K562 (cell line): Measurements from ENCODE around the gene KDELR3. TPM values are rescaled to one million over a fixed set of nuclear protein-coding genes. Genes with fewer than 3 reads are reported as not detected.

Experiments
- ATAC-seq: fragments of 200-7000 bp; cut with Tn5 transposase; 3 replicates; pipeline ENCODE4 v1.9.1; 2020; ENCODE audit warnings: moderate library complexity
- BruUV-seq: library from RNA; stranded (reverse); fragments of 400-500 nt; replicated peaks from 2 replicates; lab custom pipeline; 2021; lab: Mats Ljungman, UMichigan
- CTCF ChIA-PET: fragments of 300-600 bp; formaldehyde crosslinking; extraction: SDS; loops from one replicate; lab custom pipeline; 2021; ENCODE audit warnings: low intra/inter-chr PET ratio; lab: Yijun Ruan, JAX
- POLR2A ChIA-PET: fragments of 300-600, 350-650 bp; sonication (Branson Sonifier 250); formaldehyde crosslinking; extraction: SDS; loops from one replicate; lab custom pipeline; 2021; ENCODE audit warnings: antibody characterized with exemption, inconsistent platforms; lab: Yijun Ruan, JAX
- DNase-seq, 4 experiments: peaks; one replicate each; pipeline versions ENCODE4 v3.0.0 to v3.0.0-alpha.2; 2011 to 2018; ENCODE audit warnings: low spot score in 3 of 4, mixed read lengths in 3 of 4; ENCODE audit errors: extremely low read depth in 1 of 4
- FAIRE-seq: peaks from 2 replicates; lab custom pipeline; 2011; peaks lifted over from hg19 to GRCh38; lab: Jason Lieb, UNC
- H2AFZ ChIP-seq: 2 replicates; pipeline ENCODE4 v1.6.0; 2011; ENCODE audit warnings: low read depth, low read length, control low read depth, inconsistent platforms
- H3K27ac ChIP-seq: fragments of 200-600 bp; 3 replicates; pipeline ENCODE4 v1.8.0; 2011; ENCODE audit warnings: low read depth, mild to moderate bottlenecking, control low read depth, inconsistent platforms, low read length, moderate library complexity, mixed read lengths; ENCODE audit errors: extremely low read depth
- H3K27me3 ChIP-seq, 2 experiments: fragments of 300-600 bp in 1 of 2; 2 replicates in 1 of 2; 3 replicates in 1 of 2; pipeline versions ENCODE4 v1.6.0 to v1.8.0; 2011; ENCODE audit warnings: inconsistent platforms in 2 of 2, low read length in 2 of 2, mild to moderate bottlenecking in 1 of 2, mixed read lengths in 1 of 2, moderate library complexity in 1 of 2; ENCODE audit not compliant: control insufficient read depth in 2 of 2, insufficient read depth in 2 of 2
- H3K36me3 ChIP-seq: fragments of 300-600 bp; 3 replicates; pipeline ENCODE4 v1.8.0; 2011; ENCODE audit warnings: mild to moderate bottlenecking, low read length, inconsistent platforms; ENCODE audit not compliant: control insufficient read depth, insufficient read depth
- H3K4me1 ChIP-seq, 2 experiments: fragments of 200-600 bp in 1 of 2; replicated peaks in 1 of 2; 2 replicates in 1 of 2; 3 replicates in 1 of 2; pipeline versions ENCODE4 v1.5.1 to v1.8.0; 2011; ENCODE audit warnings: inconsistent platforms in 2 of 2, low read length in 2 of 2, mild to moderate bottlenecking in 1 of 2, mixed read lengths in 1 of 2, moderate library complexity in 1 of 2; ENCODE audit not compliant: control insufficient read depth in 2 of 2, insufficient read depth in 2 of 2
- H3K4me2 ChIP-seq: 2 replicates; pipeline ENCODE4 v1.6.1; 2011; ENCODE audit warnings: low read length, control low read depth, inconsistent platforms, mixed read lengths; ENCODE audit not compliant: insufficient read depth
- H3K4me3 ChIP-seq: fragments of 200-600 bp; sonication (generic), shearing (Covaris generic); 2 replicates; pipeline ENCODE4 v1.5.1; 2016; ENCODE audit warnings: control low read depth, inconsistent platforms
- H3K79me2 ChIP-seq: fragments of 200-600 bp; 3 replicates; pipeline ENCODE4 v1.8.0; 2011; ENCODE audit warnings: low read length, inconsistent platforms; ENCODE audit not compliant: control insufficient read depth, insufficient read depth
- H3K9ac ChIP-seq, 2 experiments: 2 replicates each; pipeline versions ENCODE4 v1.6.0 to v1.6.1; 2011; ENCODE audit warnings: low read depth in 2 of 2, low read length in 2 of 2, control low read depth in 1 of 2, inconsistent platforms in 1 of 2, mild to moderate bottlenecking in 1 of 2, mixed read lengths in 1 of 2; ENCODE audit not compliant: insufficient read depth in 1 of 2
- H3K9me1 ChIP-seq: one replicate; pipeline ENCODE4 v1.6.0; 2011; ENCODE audit warnings: inconsistent platforms, mild to moderate bottlenecking, low read length, moderate library complexity; ENCODE audit not compliant: control insufficient read depth, insufficient read depth
- H3K9me3 ChIP-seq: replicated peaks from 2 replicates; pipeline ENCODE4 v1.5.1; 2011; ENCODE audit warnings: low read depth, low read length, inconsistent platforms; ENCODE audit not compliant: control insufficient read depth, insufficient read depth
- H4K20me1 ChIP-seq: replicated peaks from 2 replicates; pipeline ENCODE4 v1.6.1; 2011; ENCODE audit warnings: low read length, inconsistent platforms, mixed read lengths; ENCODE audit not compliant: control insufficient read depth, insufficient read depth
- ELF1 ChIP-seq: fragments of 200-800 bp; sonication (Bioruptor generic); IDR thresholded peaks from 2 replicates; pipeline ENCODE4 v1.6.1; 2016; ENCODE audit warnings: missing genetic modification characterization, missing compliant biosample characterization
- HMGXB4 ChIP-seq: sonication (generic); formaldehyde crosslinking; IDR thresholded peaks from 2 replicates; pipeline ENCODE4 v1.8.1; 2023; ENCODE audit warnings: mild to moderate bottlenecking, missing genetic modification reagents
- KDM1A ChIP-seq, 2 experiments: fragments of 450-650 bp; IDR thresholded peaks; 2 replicates each; pipeline ENCODE4 v1.6.1; 2016; ENCODE audit warnings: mild to moderate bottlenecking in 2 of 2
- PRDM10 ChIP-seq: fragments of 450-650 bp; IDR thresholded peaks from 2 replicates; pipeline ENCODE4 v1.6.1; 2018; ENCODE audit not compliant: partially characterized antibody
- SIX5 ChIP-seq, 2 experiments: IDR thresholded peaks; 2 replicates each; pipeline ENCODE4 v1.6.1; 2011; ENCODE audit warnings: low read length in 2 of 2, borderline replicate concordance in 1 of 2, low read depth in 1 of 2, mild to moderate bottlenecking in 1 of 2, moderate library complexity in 1 of 2; ENCODE audit not compliant: insufficient read depth in 1 of 2
- TCF7L2 ChIP-seq: fragments of 150-350 bp; IDR thresholded peaks from 2 replicates; pipeline ENCODE4 v1.6.1; 2016; ENCODE audit warnings: low read depth, mild to moderate bottlenecking, low read length, moderate library complexity
- ZNF41 ChIP-seq: fragments of 250-450 bp; sonication (Bioruptor Pico); conservative IDR thresholded peaks from 2 replicates; pipeline ENCODE4 v1.4.0; 2020; ENCODE audit warnings: mild to moderate bottlenecking
- ZNF696 ChIP-seq: fragments of 250-450 bp; sonication (Bioruptor Pico); conservative IDR thresholded peaks from 2 replicates; pipeline ENCODE4 v1.4.0; 2020; ENCODE audit warnings: mild to moderate bottlenecking, moderate library complexity
- WGBS: fragments of 100-300 bp; shearing (Covaris generic); methylation state at CpG from one replicate; pipeline ENCODE4 v1.1.6; 2016; ENCODE audit warnings: low coverage, mixed read lengths; ENCODE audit not compliant: insufficient coverage; ENCODE audit errors: missing lambda C conversion rate; 5-methylcytosine and 5-hydroxymethylcytosine counted together
- in situ Hi-C: fragments of 300-500 bp; cut with MboI; formaldehyde crosslinking; loops from 4 replicates; pipeline ENCODE4 v1.15.0; 2018; ENCODE audit warnings: inconsistent platforms, mixed read lengths
- intact Hi-C: fragments of 100-400 bp; cut with micrococcal nuclease; formaldehyde crosslinking; loops from 2 replicates; pipeline ENCODE4 v1.14.2; 2022
- polyA plus RNA-seq, 8 experiments: library from polyadenylated mRNA; depleted of rRNA in 4 of 8; stranded (reverse) in 5 of 8; unstranded in 3 of 8; fragments of >200 nt; fragmentation: Nextera tagmentation in 2 of 8; fragmentation: Illumina TruSeq in 1 of 8; extraction: Ambion mirVana in 2 of 8; extraction: Trizol in 1 of 8; gene quantifications; 2 replicates each; pipeline versions ENCODE4 v1.2.1 to v1.2.3, GENCODE V29; 2011 to 2014; ENCODE audit warnings: inconsistent platforms in 1 of 8, missing spikeins in 1 of 8
- total RNA-seq, 7 experiments: library from RNA; depleted of rRNA in 6 of 7; stranded (reverse); fragments of >200 nt in 6 of 7; fragmentation: Illumina TruSeq in 2 of 7; extraction: Trizol in 2 of 7; gene quantifications; 2 replicates each; pipeline versions ENCODE4 v1.2.1 to v1.2.3, GENCODE V29; 2011 to 2021; ENCODE audit warnings: low replicate concordance in 1 of 7

KDELR3 gene
- total and polyA plus RNA-seq, 9 of the 15 experiments (the other 6 are each of a cell fraction or from before 2014, with no cell fraction given), result 7.1 to 44.8 (median 9.6) TPM

GRCh38 chr22:38461057-38461413 lies 6.9 kb upstream of the KDELR3 start:
- POLR2A ChIA-PET, result interaction anchor here (0.5 kb wide), 1 partner anchor 63 kb away, joined by 3 read pairs; no protein-coding TSS in a partner anchor
- no peak for TF ChIP-seq ZNF41 (CRISPR knock-in tag)
- no peak for TF ChIP-seq SIX5 (IDR thresholded peaks at IDR 0.05; ENCODE audit: borderline replicate concordance in 1 of 2, insufficient read depth in 1 of 2, low read depth in 1 of 2, low read length in 2 of 2)
- 0 out of 2 replicates have a peak, but pooled peaks have one; percentile 20 for TF ChIP-seq ELF1 (tag)

GRCh38 chr22:38461414-38462081 lies 6.3 kb upstream of the KDELR3 start:
- H3K27ac ChIP-seq, result no peak overlapping the region
- H3K27me3 ChIP-seq, result no peaks in the 10 kb centered on the region
- peak; percentile 91 for ATAC-seq
- 3% methylated on average over 43 of the region's 51 CpGs for WGBS
- in situ Hi-C loops (no loop called here), intact Hi-C loops (no loop called here)
- H3K79me2 ChIP-seq, result no peaks in the 10 kb centered on the region
- BruUV-seq, result no TSS peak
- H3K9ac ChIP-seq, result peak overlapping the region in 1 of 2 experiments; percentile 70; a peak in 2 of 4 replicates
- peak overlapping the region; percentile 55; the same call in 1 of the 2 replicates for H3K4me2 ChIP-seq
- no peaks in the 10 kb centered on the region for H3K9me1 ChIP-seq
- FAIRE-seq, result peak; percentile 65
- peak overlapping the region; percentile 11; the same call in 1 of the 2 replicates for H3K4me3 ChIP-seq
- peaks cover 14 to 29% of the 10 kb centered on the region in 2 experiments; a peak in 4 of 5 replicates for H3K4me1 ChIP-seq
- peak; percentile 71 to 86 (median 73) for DNase-seq
- H2AFZ ChIP-seq, result peak overlapping the region; percentile 82
- H3K36me3 ChIP-seq, result no peaks in the 10 kb centered on the region
- ChIA-PET CTCF (no interaction called here), POLR2A (interaction anchor here (0.5 to 1.0 kb wide), 2 partner anchors 9 to 63 kb away, joined by 3 read pairs; no protein-coding TSS in a partner anchor)
- H3K9me3 ChIP-seq, result no peaks in the 10 kb centered on the region
- H4K20me1 ChIP-seq, result no peaks in the 10 kb centered on the region
- TF ChIP-seq TCF7L2 (peak; percentile 29; the same call in 1 of the 2 replicates), HMGXB4 (CRISPR knock-in tag) (no peak), KDM1A (IDR thresholded peaks at IDR 0.05) (peak; percentile 36 to 38; a peak in 1 of 4 replicates), ZNF696 (no peak), PRDM10 (peak; percentile 97)

More at GRCh38 chr22:38461057-38461413, 6.9 kb upstream of the KDELR3 start:
- Histone ChIP-seq H2AFZ (peak overlapping the region; percentile 82), H3K27ac (no peak overlapping the region), H3K9ac (peak overlapping the region in 1 of 2 experiments; percentile 70; a peak in 2 of 4 replicates), H4K20me1 (no peaks in the 10 kb centered on the region), H3K4me2 (peak overlapping the region; percentile 55; the same call in 1 of the 2 replicates), H3K4me3 (peak overlapping the region; percentile 11; the same call in 1 of the 2 replicates), H3K79me2 (no peaks in the 10 kb centered on the region), H3K27me3 (no peaks in the 10 kb centered on the region), H3K36me3 (no peaks in the 10 kb centered on the region), H3K4me1 (peaks cover 14 to 34% of the 10 kb centered on the region in 2 experiments; a peak in 4 of 5 replicates), H3K9me1 (no peaks in the 10 kb centered on the region), H3K9me3 (no peaks in the 10 kb centered on the region)
- 34% methylated on average over 9 of the region's 9 CpGs for WGBS
- DNase-seq, result no peak
- ATAC-seq, result no peak; the same call in 2 of the 3 replicates
- no peak for FAIRE-seq
- in situ Hi-C loops, result no loop called here
- CTCF ChIA-PET, result no interaction called here
- intact Hi-C loops, result no loop called here
- BruUV-seq, result no TSS peak
